Activated CD4-positive, CD25-positive, alpha-beta regulatory T cell treated with anti-CD3 and anti-CD28 coated beads, Interleukin-2, amount 50 U/mL, for 16 hours (primary cell): ENCODE results near the gene ADGB.

Experiments
- DNase-seq: peaks from one replicate; pipeline ENCODE4 v3.0.0-alpha.2; 2020; ENCODE audit warnings: low read depth, low spot score

Gene ADGB

DNA sequence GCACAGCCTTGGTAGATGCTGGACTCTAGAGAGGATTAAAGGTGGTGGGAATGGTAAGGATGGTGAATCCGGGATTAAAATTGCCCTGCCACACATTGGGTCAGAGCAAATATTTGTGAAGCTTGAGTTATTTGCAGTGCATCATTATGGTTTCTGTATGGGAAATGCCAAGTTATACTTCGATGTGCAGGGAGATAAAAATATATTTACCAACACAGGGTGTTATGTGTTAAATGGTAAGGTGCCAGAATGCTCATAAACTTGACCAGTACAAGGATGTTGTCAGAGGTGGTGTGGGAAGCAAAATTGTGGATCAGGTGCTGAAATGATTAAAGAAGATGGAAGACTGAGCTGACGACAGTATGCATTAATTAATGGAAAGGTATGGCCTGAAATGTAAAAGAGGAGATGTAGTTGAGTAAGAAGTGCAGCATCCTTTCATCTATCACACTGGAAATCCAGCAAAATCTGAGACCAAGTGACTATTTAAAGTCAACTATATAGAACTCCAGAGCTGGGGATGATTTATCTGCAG is 262.3 kb downstream of the ADGB start:
- DNase-seq, result no peak

DNA sequence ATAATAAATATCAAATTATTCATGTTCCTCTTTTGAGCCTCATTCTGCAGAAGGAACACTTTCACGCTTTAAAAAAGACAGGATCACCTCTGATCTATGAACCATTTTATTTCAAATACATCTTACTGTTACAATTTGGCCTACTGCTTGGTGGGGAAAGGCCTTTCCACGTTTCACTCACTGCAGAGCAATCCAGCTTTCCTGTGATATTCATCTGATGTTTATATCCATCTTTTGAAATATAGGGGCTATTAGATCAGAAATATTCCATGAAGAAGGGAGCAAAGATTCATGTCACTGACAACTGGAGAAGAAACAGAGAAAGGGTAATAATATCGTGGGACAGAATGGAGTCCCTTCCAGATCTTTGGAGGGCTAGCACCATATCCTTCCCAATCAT is 262.9 kb downstream of the ADGB start:
- DNase-seq, result no peak

DNA sequence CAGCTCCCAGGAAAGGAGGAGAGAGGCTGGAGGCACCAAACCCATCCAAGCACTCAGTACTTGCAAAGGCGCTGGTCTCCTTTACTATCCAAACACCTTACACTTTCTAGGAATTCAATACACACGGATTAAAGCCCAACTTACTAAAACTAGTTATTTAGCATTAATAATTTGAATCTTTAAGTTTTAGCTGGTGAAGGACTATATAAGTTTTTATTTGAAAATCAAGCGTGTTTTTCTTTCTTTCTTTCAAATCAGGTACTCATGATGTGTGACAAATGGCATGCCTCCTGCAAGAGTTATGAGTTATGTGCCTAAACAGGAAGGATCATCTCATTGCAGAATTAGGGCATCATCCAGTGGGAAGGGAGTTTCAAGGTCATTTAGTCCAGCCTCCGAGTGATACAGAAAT is 263.7 kb downstream of the ADGB start:
- no peak for DNase-seq

DNA sequence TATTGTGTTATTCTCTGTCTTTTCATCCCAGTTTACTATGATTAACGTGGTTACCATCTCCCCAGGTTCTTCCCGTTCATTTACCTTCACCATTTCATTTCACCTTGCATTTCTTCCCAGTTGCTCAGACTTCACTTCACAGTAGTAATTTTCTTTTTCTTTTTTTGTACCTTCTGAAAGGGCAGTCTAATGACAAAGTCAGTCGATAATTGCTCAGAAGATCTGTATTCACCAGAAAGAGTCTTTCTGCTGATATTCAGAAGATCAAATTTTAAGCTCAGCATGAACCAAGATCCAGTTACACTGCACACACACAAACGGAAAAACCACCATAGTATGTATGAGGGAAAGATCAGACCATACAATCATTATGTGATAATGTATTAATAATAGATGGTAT is 265.5 kb downstream of the ADGB start:
- no peak for DNase-seq

DNA sequence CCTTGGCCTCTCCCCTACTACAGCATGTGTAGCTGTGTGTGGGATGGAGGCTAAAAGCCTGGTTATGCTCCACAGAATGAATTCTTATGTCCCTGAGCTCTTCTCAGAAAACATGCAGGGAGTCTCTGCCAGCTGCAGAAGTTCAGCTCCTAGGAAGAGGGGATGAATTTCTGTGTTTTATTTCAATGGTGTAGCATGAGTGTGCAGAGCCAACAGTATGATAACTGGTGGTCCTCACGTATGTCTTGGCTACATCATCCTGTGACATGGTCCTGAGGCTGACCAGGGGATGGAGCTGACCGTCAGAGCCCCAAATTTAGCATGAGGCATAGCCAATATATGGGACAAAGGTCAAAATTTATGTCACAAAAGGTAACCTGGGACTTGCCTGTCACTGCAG is 266.1 kb downstream of the ADGB start:
- DNase-seq, result no peak
